Measurements from ENCODE around the gene TLR4.

The TLR4 gene

GRCh38 chr9:117706421-117707116 lies 2.4 kb downstream of the TLR4 start:
- no peak overlapping the region for H3K4me3 ChIP-seq (ENCODE audit: low read depth, low read length)
- in situ Hi-C loops (cut with HindIII; ENCODE audit: low sequenced_read_pairs), result no loop called here
- DNase-seq (ENCODE audit: low read depth), result no peak
- no peak for TF ChIP-seq CTCF (IDR thresholded peaks at IDR 0.05; ENCODE audit: low read depth, low read length, missing control alignments)

GRCh38 chr9:117707561-117707960 lies 3.4 kb downstream of the TLR4 start:
- no peak for TF ChIP-seq CTCF (IDR thresholded peaks at IDR 0.05; ENCODE audit: low read depth, low read length, missing control alignments)
- no peak overlapping the region for H3K4me3 ChIP-seq (ENCODE audit: low read depth, low read length)
- in situ Hi-C loops (cut with HindIII; ENCODE audit: low sequenced_read_pairs), result no loop called here
- no peak for DNase-seq (ENCODE audit: low read depth)

DNA sequence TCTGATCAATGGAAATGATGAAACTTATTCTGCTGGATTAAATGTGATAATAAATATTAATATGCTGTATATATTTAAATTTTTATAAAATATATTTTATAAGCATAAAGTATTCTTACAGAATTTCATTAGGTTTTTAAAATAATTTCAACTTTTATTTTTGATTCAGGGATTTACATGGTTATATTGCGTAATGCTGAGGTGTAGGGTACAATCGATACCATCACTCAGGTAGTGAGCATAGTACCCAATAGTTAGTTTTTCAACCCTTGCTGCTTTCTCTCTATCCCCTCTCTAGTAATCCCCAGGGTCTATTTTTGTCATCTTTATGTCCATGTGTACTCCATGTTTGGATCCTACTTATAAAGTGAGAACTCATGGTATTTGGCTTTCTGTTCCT lies 5.7 kb downstream of the TLR4 start:
- TF ChIP-seq CTCF (IDR thresholded peaks at IDR 0.05; ENCODE audit: low read depth, low read length, missing control alignments), result no peak
- H3K4me3 ChIP-seq (ENCODE audit: low read depth, low read length), result no peak overlapping the region
- in situ Hi-C loops (cut with HindIII; ENCODE audit: low sequenced_read_pairs), result no loop called here
- no peak for DNase-seq (ENCODE audit: low read depth)

- H3K4me3 ChIP-seq (ENCODE audit: low read depth, low read length), result no peak overlapping the region
- TF ChIP-seq CTCF (IDR thresholded peaks at IDR 0.05; ENCODE audit: low read depth, low read length, missing control alignments), result no peak
- DNase-seq (ENCODE audit: low read depth), result no peak
- in situ Hi-C loops (cut with HindIII; ENCODE audit: low sequenced_read_pairs), result no loop called here
Observed at GRCh38 chr9:117714282-117714681, 10.1 kb downstream of the TLR4 start.

GRCh38 chr9:117715411-117715989 lies 11.3 kb downstream of the TLR4 start:
- no peak for DNase-seq (ENCODE audit: low read depth)
- H3K4me3 ChIP-seq (ENCODE audit: low read depth, low read length), result no peak overlapping the region

DNA sequence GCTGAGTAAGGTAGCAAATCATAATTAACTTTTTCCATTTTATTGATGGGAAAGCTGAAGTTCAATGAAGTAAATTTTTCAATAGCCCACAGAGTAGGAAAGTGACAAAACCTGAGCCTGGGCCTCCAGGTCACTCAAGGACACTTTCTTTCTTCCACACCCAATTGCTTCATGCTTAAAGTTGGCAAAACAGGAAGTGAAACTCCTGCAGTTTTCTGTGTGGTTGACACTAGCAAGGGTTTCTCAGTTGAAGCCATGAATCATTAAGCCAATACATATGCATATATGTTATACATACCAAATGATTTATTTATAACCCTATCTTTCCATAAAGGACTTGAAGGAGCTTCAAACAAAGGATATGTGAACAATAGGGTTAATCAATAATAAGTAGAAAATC lies 13.9 kb downstream of the TLR4 start:
- no peak overlapping the region for H3K4me3 ChIP-seq (ENCODE audit: low read depth, low read length)
- DNase-seq (ENCODE audit: low read depth), result no peak
- no peak for TF ChIP-seq CTCF (IDR thresholded peaks at IDR 0.05; ENCODE audit: low read depth, low read length, missing control alignments)
- in situ Hi-C loops (cut with HindIII; ENCODE audit: low sequenced_read_pairs), result no loop called here

More at GRCh38 chr9:117715411-117715989, 11.3 kb downstream of the TLR4 start:
- in situ Hi-C loops (cut with HindIII; ENCODE audit: low sequenced_read_pairs), result no loop called here
- no peak for TF ChIP-seq CTCF (IDR thresholded peaks at IDR 0.05; ENCODE audit: low read depth, low read length, missing control alignments)

All from astrocyte of the cerebellum (primary cell).